RWPE2 (cell line): ENCODE measurements around the gene WDR49.

Experiments used
- ATAC-seq: fragments of 200-7000 bp; cut with Tn5 transposase; 3 replicates; pipeline ENCODE4 v1.9.1; 2021; ENCODE audit warnings: low read depth
- DNase-seq: peaks from one replicate; pipeline ENCODE4 v3.0.0-alpha.2; 2020; ENCODE audit warnings: low spot score
- H3K27ac ChIP-seq: fragments of 450-650 bp; 2 replicates; pipeline ENCODE4 v1.5.1; 2017; ENCODE audit warnings: mild to moderate bottlenecking; ENCODE audit not compliant: poor library complexity, severe bottlenecking
- H3K27me3 ChIP-seq: fragments of 250-450 bp; sonication (Bioruptor Pico); 2 replicates; pipeline ENCODE4 v1.5.1; 2021; ENCODE audit warnings: mild to moderate bottlenecking, moderate library complexity; ENCODE audit not compliant: insufficient read depth, poor library complexity, severe bottlenecking
- H3K36me3 ChIP-seq: fragments of 250-450 bp; sonication (Bioruptor Pico); 2 replicates; pipeline ENCODE4 v1.5.1; 2020; ENCODE audit warnings: low read depth, mild to moderate bottlenecking, moderate library complexity
- H3K4me1 ChIP-seq: fragments of 250-450 bp; sonication (Bioruptor Pico); 2 replicates; pipeline ENCODE4 v1.5.1; 2021; ENCODE audit warnings: mild to moderate bottlenecking, moderate library complexity; ENCODE audit not compliant: insufficient read depth, poor library complexity, severe bottlenecking
- H3K4me3 ChIP-seq: fragments of 250-450 bp; sonication (Bioruptor Pico); 2 replicates; pipeline ENCODE4 v1.5.1; 2021; ENCODE audit warnings: mild to moderate bottlenecking, moderate library complexity; ENCODE audit not compliant: severe bottlenecking
- H3K9me3 ChIP-seq: fragments of 250-450 bp; sonication (Bioruptor Pico); 2 replicates; pipeline ENCODE4 v1.5.1; 2021; ENCODE audit warnings: mild to moderate bottlenecking, moderate library complexity; ENCODE audit not compliant: severe bottlenecking
- TF ChIP-seq, protein P1 (sequence below): fragments of 450-650 bp; IDR thresholded peaks from one replicate; pipeline ENCODE4 v1.5.1; 2017; ENCODE audit warnings: mild to moderate bottlenecking, moderate library complexity; ENCODE audit not compliant: poor library complexity, severe bottlenecking

WDR49 gene

DNA sequence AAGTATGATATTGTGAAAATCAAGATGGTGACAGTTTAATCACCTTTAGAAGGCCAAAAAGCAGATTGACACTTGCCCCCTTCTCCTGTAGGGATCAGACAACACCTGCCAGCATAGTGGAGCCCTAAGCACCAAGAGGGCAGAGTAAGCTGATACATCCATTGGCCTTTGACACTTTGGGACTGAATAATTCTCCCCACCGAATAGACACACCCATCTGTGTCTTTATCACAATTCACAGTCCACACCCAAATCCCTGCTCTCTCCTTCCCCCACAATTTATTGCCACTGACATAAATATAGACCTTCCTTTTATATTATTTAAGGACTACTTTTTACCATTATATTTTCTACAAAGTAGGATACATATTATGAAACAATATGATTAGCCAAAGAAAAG lies 3.1 kb upstream of the WDR49 start:
- TF ChIP-seq, protein P1, sequence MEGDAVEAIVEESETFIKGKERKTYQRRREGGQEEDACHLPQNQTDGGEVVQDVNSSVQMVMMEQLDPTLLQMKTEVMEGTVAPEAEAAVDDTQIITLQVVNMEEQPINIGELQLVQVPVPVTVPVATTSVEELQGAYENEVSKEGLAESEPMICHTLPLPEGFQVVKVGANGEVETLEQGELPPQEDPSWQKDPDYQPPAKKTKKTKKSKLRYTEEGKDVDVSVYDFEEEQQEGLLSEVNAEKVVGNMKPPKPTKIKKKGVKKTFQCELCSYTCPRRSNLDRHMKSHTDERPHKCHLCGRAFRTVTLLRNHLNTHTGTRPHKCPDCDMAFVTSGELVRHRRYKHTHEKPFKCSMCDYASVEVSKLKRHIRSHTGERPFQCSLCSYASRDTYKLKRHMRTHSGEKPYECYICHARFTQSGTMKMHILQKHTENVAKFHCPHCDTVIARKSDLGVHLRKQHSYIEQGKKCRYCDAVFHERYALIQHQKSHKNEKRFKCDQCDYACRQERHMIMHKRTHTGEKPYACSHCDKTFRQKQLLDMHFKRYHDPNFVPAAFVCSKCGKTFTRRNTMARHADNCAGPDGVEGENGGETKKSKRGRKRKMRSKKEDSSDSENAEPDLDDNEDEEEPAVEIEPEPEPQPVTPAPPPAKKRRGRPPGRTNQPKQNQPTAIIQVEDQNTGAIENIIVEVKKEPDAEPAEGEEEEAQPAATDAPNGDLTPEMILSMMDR = no peak
- Histone ChIP-seq H3K9me3 (no peaks in the 10 kb centered on the region), H3K27me3 (no peaks in the 10 kb centered on the region), H3K4me3 (no peak overlapping the region), H3K4me1 (no peaks in the 10 kb centered on the region), H3K36me3 (no peaks in the 10 kb centered on the region), H3K27ac (no peak overlapping the region)
- DNase-seq = no peak
- no peak for ATAC-seq

DNA sequence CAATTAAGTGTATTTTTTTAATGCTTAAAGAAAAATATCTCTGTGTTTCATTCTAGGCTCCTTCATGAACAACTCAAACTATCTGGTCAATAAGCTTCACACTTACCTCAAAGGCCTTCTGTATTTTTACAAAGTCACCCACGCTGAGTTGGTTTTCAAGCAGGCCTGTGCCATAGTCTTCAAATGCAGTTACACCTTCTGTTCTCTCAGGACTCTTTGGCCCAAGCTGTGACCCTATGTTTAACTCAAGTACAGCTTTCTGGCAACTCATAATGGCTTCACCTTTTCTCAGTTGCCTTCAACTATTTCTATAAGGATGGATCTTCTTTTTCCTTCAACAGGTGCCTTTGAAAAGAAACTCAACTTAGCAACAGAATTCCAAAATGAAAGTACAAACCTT lies 587 bp downstream of the WDR49 start:
- H3K9me3 ChIP-seq = no peaks in the 10 kb centered on the region
- no peak overlapping the region for H3K4me3 ChIP-seq
- ATAC-seq = no peak
- H3K4me1 ChIP-seq = no peaks in the 10 kb centered on the region
- TF ChIP-seq, protein P1 = no peak
- no peak overlapping the region for H3K27ac ChIP-seq
- no peaks in the 10 kb centered on the region for H3K27me3 ChIP-seq
- DNase-seq = no peak
- H3K36me3 ChIP-seq = no peaks in the 10 kb centered on the region

- Histone ChIP-seq H3K27ac (no peak overlapping the region), H3K36me3 (no peaks in the 10 kb centered on the region), H3K9me3 (no peaks in the 10 kb centered on the region), H3K27me3 (no peaks in the 10 kb centered on the region), H3K4me1 (no peaks in the 10 kb centered on the region), H3K4me3 (no peak overlapping the region)
- DNase-seq (no peak), ATAC-seq (no peak)
- TF ChIP-seq, protein P1 = no peak
These were observed 1.9 kb downstream of the WDR49 start for GRCh38 chr3:167651826-167652225.

DNA sequence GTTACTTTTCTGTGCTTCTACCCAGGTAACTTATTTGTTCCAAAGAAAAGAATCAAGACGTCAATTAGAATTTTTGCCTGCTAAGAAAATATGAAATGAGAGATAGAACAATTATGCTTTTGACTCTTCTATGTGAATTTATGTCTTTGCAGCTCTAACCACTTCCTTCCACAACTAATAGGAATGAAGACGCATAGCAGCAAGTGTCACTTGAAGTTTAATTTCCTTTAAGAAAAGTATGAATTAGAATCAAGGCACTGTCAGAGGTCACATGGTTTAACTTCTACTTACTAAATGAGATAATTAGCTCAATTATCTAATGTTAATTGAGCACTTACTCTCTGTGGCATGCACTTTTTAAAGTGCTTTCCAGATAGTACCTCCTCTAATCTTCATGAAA lies 3.3 kb downstream of the WDR49 start:
- no peak for ATAC-seq
- no peak for DNase-seq
- TF ChIP-seq, protein P1 = no peak
- Histone ChIP-seq H3K27ac (no peak overlapping the region), H3K4me3 (no peak overlapping the region), H3K36me3 (no peaks in the 10 kb centered on the region), H3K27me3 (no peaks in the 10 kb centered on the region), H3K4me1 (no peaks in the 10 kb centered on the region), H3K9me3 (no peaks in the 10 kb centered on the region)

- Histone ChIP-seq H3K9me3 (no peaks in the 10 kb centered on the region), H3K27me3 (no peaks in the 10 kb centered on the region), H3K27ac (no peak overlapping the region), H3K36me3 (no peaks in the 10 kb centered on the region), H3K4me3 (no peak overlapping the region), H3K4me1 (no peaks in the 10 kb centered on the region)
- DNase-seq (no peak), ATAC-seq (no peak)
- TF ChIP-seq, protein P1 = no peak
These were observed 4.0 kb downstream of the WDR49 start for GRCh38 chr3:167649746-167650145.
